ENCODE data around the gene OR11G2.
"Not testable (repeated sequence)": the region's sequence is repeated elsewhere in the genome, so short reads cannot be mapped to it uniquely, and the experiment has no call there.

DNA sequence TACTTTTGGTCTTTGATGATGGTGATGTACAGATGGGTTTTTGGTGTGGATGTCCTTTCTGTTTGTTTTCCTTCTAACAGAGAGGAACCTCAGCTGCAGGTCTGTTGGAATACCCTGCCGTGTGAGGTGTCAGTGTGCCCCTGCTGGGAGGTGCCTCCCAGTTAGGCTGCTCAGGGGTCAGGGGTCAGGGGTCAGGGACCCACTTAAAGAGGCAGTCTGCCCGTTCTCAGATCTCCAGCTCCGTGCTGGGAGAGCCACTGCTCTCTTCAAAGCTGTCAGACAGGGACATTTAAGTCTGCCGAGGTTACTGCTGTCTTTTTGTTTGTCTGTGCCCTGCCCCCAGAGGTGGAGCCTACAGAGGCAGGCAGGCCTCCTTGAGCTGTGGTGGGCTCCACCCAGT, 44.7 kb downstream of the OR11G2 start:
- not testable (repeated sequence) for TF ChIP-seq POLR2AphosphoS5 (IDR thresholded peaks at IDR 0.05; ENCODE audit: insufficient read depth, low read depth, low read length); CTCF (IDR thresholded peaks at IDR 0.05; ENCODE audit: extremely low read depth in 1 of 2, insufficient read depth in 1 of 2, low read depth in 1 of 2, low read length in 2 of 2); POLR2A (IDR thresholded peaks at IDR 0.05; ENCODE audit: low read depth, low read length); EZH2 (IDR thresholded peaks at IDR 0.05; ENCODE audit: borderline replicate concordance, low read depth, low read length, severe bottlenecking); MYC (IDR thresholded peaks at IDR 0.05; ENCODE audit: low read depth, low read length); JUN (IDR thresholded peaks at IDR 0.05; ENCODE audit: borderline replicate concordance, insufficient read depth, insufficient read length, low read depth)
- TF ChIP-seq, protein P1, sequence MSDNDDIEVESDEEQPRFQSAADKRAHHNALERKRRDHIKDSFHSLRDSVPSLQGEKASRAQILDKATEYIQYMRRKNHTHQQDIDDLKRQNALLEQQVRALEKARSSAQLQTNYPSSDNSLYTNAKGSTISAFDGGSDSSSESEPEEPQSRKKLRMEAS (IDR thresholded peaks at IDR 0.05; ENCODE audit: insufficient read depth, insufficient read length): not testable (repeated sequence)
